Lung (tissue), 12 donors: ENCODE results near the gene SMPDL3B. TPM values are rescaled to one million over a fixed set of nuclear protein-coding genes. Genes with fewer than 3 reads are reported as not detected.

ENCODE experiments used
- ATAC-seq: fragments of 200-7000 bp; cut with Tn5 transposase; one replicate; pipeline ENCODE4 v1.9.1; 2020; ENCODE audit warnings: moderate number of reproducible peaks; ENCODE audit not compliant: insufficient read depth, low FRiP score
- DNase-seq, 3 donors: peaks; one replicate each; pipeline ENCODE4 v3.0.0-alpha.2; 2013 to 2017
- H3K27ac ChIP-seq, 2 donors: one replicate each; pipeline ENCODE4 v1.5.1; 2013; ENCODE audit warnings: mild to moderate bottlenecking in 2 of 2, moderate library complexity in 2 of 2, control low read depth in 1 of 2, inconsistent platforms in 1 of 2, low read depth in 1 of 2, low read length in 1 of 2
- H3K27me3 ChIP-seq, 3 donors: one replicate each; pipeline ENCODE4 v1.5.1; 2013; ENCODE audit warnings: low read length in 2 of 3; ENCODE audit not compliant: control insufficient read depth in 3 of 3, insufficient read depth in 3 of 3
- H3K36me3 ChIP-seq, 4 donors: one replicate each; pipeline ENCODE4 v1.5.1; 2013; ENCODE audit warnings: low read length in 4 of 4, mild to moderate bottlenecking in 1 of 4, moderate library complexity in 1 of 4; ENCODE audit not compliant: control insufficient read depth in 4 of 4, insufficient read depth in 4 of 4
- H3K4me1 ChIP-seq, 5 donors: one replicate each; pipeline ENCODE4 v1.5.1; 2013; ENCODE audit warnings: low read length in 5 of 5, mild to moderate bottlenecking in 2 of 5, moderate library complexity in 1 of 5; ENCODE audit not compliant: control insufficient read depth in 5 of 5, insufficient read depth in 5 of 5
- H3K4me3 ChIP-seq: one replicate; pipeline ENCODE4 v1.5.1; 2013; ENCODE audit warnings: mild to moderate bottlenecking, control low read depth, moderate library complexity
- H3K9ac ChIP-seq, 2 donors: one replicate each; pipeline ENCODE4 v1.5.1; 2013; ENCODE audit warnings: low read length in 2 of 2, control low read depth in 1 of 2; ENCODE audit not compliant: insufficient read depth in 1 of 2
- H3K9me3 ChIP-seq, 4 donors: one replicate each; pipeline ENCODE4 v1.5.1; 2013; ENCODE audit warnings: low read length in 3 of 4, mild to moderate bottlenecking in 1 of 4, moderate library complexity in 1 of 4; ENCODE audit not compliant: control insufficient read depth in 4 of 4, insufficient read depth in 3 of 4
- CTCF ChIP-seq: IDR thresholded peaks from 2 replicates; pipeline ENCODE4 v1.5.1; 2012; ENCODE audit warnings: mild to moderate bottlenecking; ENCODE audit errors: control extremely low read depth, extremely low read depth
- WGBS, 2 donors: extraction: QIAGEN DNeasy Blood & Tissue Kit; methylation state at CpG; one replicate each; pipeline ENCODE4 v1.1.7; 2013; 5-methylcytosine and 5-hydroxymethylcytosine counted together
- polyA plus RNA-seq, 2 donors: library from polyadenylated mRNA; stranded (reverse); fragments of 200-250 nt; gene quantifications; one replicate each; pipeline ENCODE4 v1.2.1, GENCODE V29; 2013
- total RNA-seq, 2 donors: library from RNA; depleted of rRNA in 1 of 2; stranded (reverse); fragments of >200 nt in 1 of 2; gene quantifications; one replicate each; pipeline ENCODE4 v1.2.1, GENCODE V29; 2014 to 2021
- donor health status: control.
- donor health status: control.
- donor health status: Bipolar disorder and iron deficiency.
- donor health status: healthy.
- donor health status: DM: yes; HTN: yes; CAD: no.

SMPDL3B gene
- total and polyA plus RNA-seq, 4 donors: 6.4 to 17.6 (median 16.8) TPM

DNA sequence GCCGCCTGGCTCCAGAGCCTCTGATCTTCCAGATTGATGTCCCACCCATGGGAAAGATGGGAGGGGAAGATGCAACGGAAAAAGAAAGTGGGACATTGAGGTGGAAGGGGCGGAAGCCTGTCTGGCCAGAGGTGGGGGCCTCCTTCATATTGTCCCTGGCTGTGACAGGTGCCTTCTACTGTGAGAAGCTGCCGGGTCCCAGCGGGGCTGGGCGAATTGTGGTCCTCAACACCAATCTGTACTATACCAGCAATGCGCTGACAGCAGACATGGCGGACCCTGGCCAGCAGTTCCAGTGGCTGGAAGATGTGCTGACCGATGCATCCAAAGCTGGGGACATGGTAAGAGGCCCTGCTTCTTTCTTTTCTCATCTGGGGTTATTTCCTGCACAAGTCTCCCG, 19.4 kb downstream of the SMPDL3B start:
- Histone ChIP-seq H3K36me3 (no peaks in the 10 kb centered on the region), H3K27ac (no peak overlapping the region), H3K9me3 (no peaks in the 10 kb centered on the region), H3K9ac (no peak overlapping the region), H3K4me3 (no peak overlapping the region), H3K4me1 (peaks cover 0 to 4% (median 0%) of the 10 kb centered on the region in 5 donors), H3K27me3 (no peaks in the 10 kb centered on the region)
- TF ChIP-seq CTCF: no peak
- ATAC-seq: no peak
- no peak for DNase-seq
- 95% methylated on average over 10 of the region's 10 CpGs for WGBS, 2 donors

DNA sequence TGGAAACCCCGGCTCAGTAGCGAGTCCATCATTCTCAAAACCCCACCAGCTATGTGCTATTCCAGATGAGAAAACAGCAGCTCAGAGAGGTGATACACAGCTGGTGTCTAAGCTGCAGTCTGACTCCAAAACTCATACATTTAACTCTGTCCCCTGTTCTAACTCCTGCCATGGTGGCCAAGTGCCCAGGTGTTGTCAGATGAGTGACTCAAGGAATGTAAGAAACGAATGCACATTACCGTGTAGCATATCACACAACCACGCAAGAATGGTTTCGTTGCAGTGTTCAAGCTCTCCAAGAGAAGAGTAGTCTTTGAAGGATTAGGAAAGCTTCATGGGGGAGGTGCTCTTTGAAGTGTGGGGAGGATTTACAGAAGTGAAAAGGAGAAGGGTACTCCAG, 20.3 kb downstream of the SMPDL3B start:
- H3K9ac ChIP-seq: no peak overlapping the region
- no peak for DNase-seq
- peaks cover 0 to 4% (median 0%) of the 10 kb centered on the region in 5 donors for H3K4me1 ChIP-seq
- no peak for TF ChIP-seq CTCF
- WGBS, 2 donors: 79 to 84% methylated on average over 6 of the region's 6 CpGs
- H3K36me3 ChIP-seq: peaks cover 0 to 2% (median 0%) of the 10 kb centered on the region in 4 donors
- H3K9me3 ChIP-seq: no peaks in the 10 kb centered on the region
- H3K27ac ChIP-seq: no peak overlapping the region
- ATAC-seq: no peak
- no peak overlapping the region for H3K4me3 ChIP-seq
- H3K27me3 ChIP-seq: no peaks in the 10 kb centered on the region

- Histone ChIP-seq H3K4me1 (peaks cover 0 to 19% (median 5%) of the 10 kb centered on the region in 5 donors), H3K9ac (no peak overlapping the region), H3K27me3 (no peaks in the 10 kb centered on the region), H3K4me3 (no peak overlapping the region), H3K9me3 (no peaks in the 10 kb centered on the region), H3K27ac (no peak overlapping the region), H3K36me3 (peaks cover 0 to 2% (median 0%) of the 10 kb centered on the region in 4 donors)
- DNase-seq: no peak
- 79 to 84% methylated on average over 6 of the region's 6 CpGs for WGBS, 2 donors
- TF ChIP-seq CTCF: no peak
- ATAC-seq: no peak
Observed at GRCh38 chr1:27956761-27957160, 22.0 kb downstream of the SMPDL3B start.

- Histone ChIP-seq H3K9ac (no peak overlapping the region), H3K9me3 (no peaks in the 10 kb centered on the region), H3K27ac (no peak overlapping the region), H3K36me3 (peaks cover 0 to 2% (median 0%) of the 10 kb centered on the region in 4 donors), H3K4me3 (no peak overlapping the region), H3K4me1 (peaks cover 0 to 17% (median 5%) of the 10 kb centered on the region in 5 donors), H3K27me3 (no peaks in the 10 kb centered on the region)
- 94 to 99% methylated on average over 5 of the region's 5 CpGs for WGBS, 2 donors
- no peak for TF ChIP-seq CTCF
- DNase-seq (no peak), ATAC-seq (no peak)
Observed at GRCh38 chr1:27957655-27958054, 22.9 kb downstream of the SMPDL3B start.
